Left forelimb (tissue), 1 donor: ENCODE data around the gene PMP22.
"Not testable (repeated sequence)": the region's sequence is repeated elsewhere in the genome, so short reads cannot be mapped to it uniquely, and the experiment has no call there.

Source experiments
- DNase-seq: peaks from one replicate; pipeline ENCODE4 v3.0.0-alpha.2; 2018; ENCODE audit warnings: low spot score

PMP22 gene

GRCh38 chr17:15255713-15256454 is 9.2 kb downstream of the PMP22 start:
- peak; percentile 37 for DNase-seq

GRCh38 chr17:15250135-15250860 is 14.8 kb downstream of the PMP22 start:
- peak; percentile 3 for DNase-seq

GRCh38 chr17:15249487-15249886 is 15.6 kb downstream of the PMP22 start:
- DNase-seq: peak; percentile 41

- DNase-seq: peak; percentile 17
Observed at GRCh38 chr17:15247891-15248529, 17.1 kb downstream of the PMP22 start.

- peak; percentile 41 for DNase-seq
Observed at GRCh38 chr17:15245054-15245453, 20.1 kb downstream of the PMP22 start.

GRCh38 chr17:15240644-15241043 is 24.5 kb downstream of the PMP22 start:
- DNase-seq: no peak

GRCh38 chr17:15239491-15239890 is 25.6 kb downstream of the PMP22 start:
- DNase-seq: no peak

- DNase-seq: no peak
Observed at GRCh38 chr17:15238676-15239422, 26.3 kb downstream of the PMP22 start.

- DNase-seq: no peak
Observed at GRCh38 chr17:15238057-15238456, 27.1 kb downstream of the PMP22 start.

GRCh38 chr17:15237106-15237425 is 28.1 kb downstream of the PMP22 start:
- no peak for DNase-seq

- DNase-seq: no peak
Observed at GRCh38 chr17:15236281-15237105, 28.6 kb downstream of the PMP22 start.

- no peak for DNase-seq
Observed at GRCh38 chr17:15233971-15234370, 31.2 kb downstream of the PMP22 start.

- DNase-seq: no peak
Observed at GRCh38 chr17:15233022-15233805, 31.9 kb downstream of the PMP22 start.

GRCh38 chr17:15232517-15232915 is 32.6 kb downstream of the PMP22 start:
- no peak for DNase-seq

GRCh38 chr17:15231851-15232516 is 33.1 kb downstream of the PMP22 start:
- DNase-seq: no peak

GRCh38 chr17:15230866-15231265 is 34.3 kb downstream of the PMP22 start:
- DNase-seq: no peak

GRCh38 chr17:15221827-15222226 is 43.3 kb downstream of the PMP22 start:
- DNase-seq: not testable (repeated sequence)

GRCh38 chr17:15220785-15221184 is 44.3 kb downstream of the PMP22 start:
- DNase-seq: no peak

- no peak for DNase-seq
Observed at GRCh38 chr17:15216481-15216880, 48.6 kb downstream of the PMP22 start.
